PC-3 (cell line): Measurements from ENCODE around the gene ZBED4.
"Not testable (repeated sequence)": the region's sequence is repeated elsewhere in the genome, so short reads cannot be mapped to it uniquely, and the experiment has no call there.

Experiments used
- EZH2 ChIP-seq: fragments of 300-600 bp; sonication (generic); IDR thresholded peaks from one replicate; pipeline ENCODE4 v1.6.1; 2017; ENCODE audit warnings: antibody characterized with exemption, mild to moderate bottlenecking, low read length; ENCODE audit not compliant: unreplicated experiment
- TF ChIP-seq, protein P1 (sequence below): fragments of 300-600 bp; sonication (generic); conservative IDR thresholded peaks from 2 replicates; pipeline ENCODE4 v1.5.1; 2017; ENCODE audit warnings: antibody characterized with exemption, low read depth, mild to moderate bottlenecking, low read length

DNA sequence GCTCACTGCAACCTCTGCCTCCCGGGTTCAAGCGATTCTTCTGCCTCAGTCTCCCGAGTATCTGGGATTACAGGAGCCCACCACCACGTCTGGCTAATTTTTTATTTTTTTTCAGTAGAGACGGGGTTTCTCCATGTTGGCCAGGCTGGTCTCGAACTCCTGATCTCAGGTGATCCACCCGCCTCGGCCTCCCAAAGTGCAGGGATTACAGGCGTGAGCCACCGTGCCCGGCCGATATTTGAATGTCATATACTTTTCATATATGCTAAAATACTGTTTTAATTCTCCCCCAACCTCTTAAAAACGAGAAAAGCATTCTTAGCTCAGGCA lies 1.1 kb upstream of the ZBED4 start:
- TF ChIP-seq, protein P1, sequence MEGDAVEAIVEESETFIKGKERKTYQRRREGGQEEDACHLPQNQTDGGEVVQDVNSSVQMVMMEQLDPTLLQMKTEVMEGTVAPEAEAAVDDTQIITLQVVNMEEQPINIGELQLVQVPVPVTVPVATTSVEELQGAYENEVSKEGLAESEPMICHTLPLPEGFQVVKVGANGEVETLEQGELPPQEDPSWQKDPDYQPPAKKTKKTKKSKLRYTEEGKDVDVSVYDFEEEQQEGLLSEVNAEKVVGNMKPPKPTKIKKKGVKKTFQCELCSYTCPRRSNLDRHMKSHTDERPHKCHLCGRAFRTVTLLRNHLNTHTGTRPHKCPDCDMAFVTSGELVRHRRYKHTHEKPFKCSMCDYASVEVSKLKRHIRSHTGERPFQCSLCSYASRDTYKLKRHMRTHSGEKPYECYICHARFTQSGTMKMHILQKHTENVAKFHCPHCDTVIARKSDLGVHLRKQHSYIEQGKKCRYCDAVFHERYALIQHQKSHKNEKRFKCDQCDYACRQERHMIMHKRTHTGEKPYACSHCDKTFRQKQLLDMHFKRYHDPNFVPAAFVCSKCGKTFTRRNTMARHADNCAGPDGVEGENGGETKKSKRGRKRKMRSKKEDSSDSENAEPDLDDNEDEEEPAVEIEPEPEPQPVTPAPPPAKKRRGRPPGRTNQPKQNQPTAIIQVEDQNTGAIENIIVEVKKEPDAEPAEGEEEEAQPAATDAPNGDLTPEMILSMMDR, result not testable (repeated sequence)
- TF ChIP-seq EZH2, result not testable (repeated sequence)
